Liver (tissue), 9 donors: ENCODE results near the gene NUBPL. TPM values are rescaled to one million over a fixed set of nuclear protein-coding genes. Genes with fewer than 3 reads are reported as not detected.

Source experiments
- DNase-seq: peaks from one replicate; pipeline ENCODE4 v3.0.0-alpha.2; 2017; ENCODE audit warnings: low spot score
- H3K27ac ChIP-seq, 2 donors: one replicate each; pipeline ENCODE4 v1.7.0; 2013; ENCODE audit warnings: inconsistent platforms in 2 of 2, low read length in 2 of 2, control low read depth in 1 of 2, low read depth in 1 of 2, mild to moderate bottlenecking in 1 of 2
- H3K27me3 ChIP-seq, 4 donors: one replicate each; pipeline versions ENCODE4 v1.6.1 to v1.7.0; 2013; ENCODE audit warnings: low read length in 3 of 4, inconsistent platforms in 1 of 4, mild to moderate bottlenecking in 1 of 4, moderate library complexity in 1 of 4; ENCODE audit not compliant: control insufficient read depth in 4 of 4, insufficient read depth in 4 of 4
- H3K36me3 ChIP-seq, 4 donors: one replicate each; pipeline versions ENCODE4 v1.6.1 to v1.7.0; 2013; ENCODE audit warnings: low read length in 3 of 4, mild to moderate bottlenecking in 3 of 4, low read depth in 1 of 4, moderate library complexity in 1 of 4; ENCODE audit not compliant: control insufficient read depth in 4 of 4, insufficient read depth in 3 of 4
- H3K4me1 ChIP-seq, 4 donors: one replicate each; pipeline versions ENCODE4 v1.6.1 to v1.7.0; 2013; ENCODE audit warnings: low read length in 3 of 4, mild to moderate bottlenecking in 3 of 4, moderate library complexity in 1 of 4; ENCODE audit not compliant: control insufficient read depth in 4 of 4, insufficient read depth in 4 of 4
- H3K4me3 ChIP-seq, 3 donors: one replicate each; pipeline versions ENCODE4 v1.6.1 to v1.7.0; 2013; ENCODE audit warnings: low read length in 3 of 3, control low read depth in 1 of 3, low read depth in 1 of 3, mild to moderate bottlenecking in 1 of 3
- H3K9ac ChIP-seq, 2 donors: one replicate each; pipeline ENCODE4 v1.7.0; 2013; ENCODE audit warnings: low read length in 2 of 2, mild to moderate bottlenecking in 2 of 2, moderate library complexity in 2 of 2, control low read depth in 1 of 2, low read depth in 1 of 2
- H3K9me3 ChIP-seq, 4 donors: one replicate each; pipeline versions ENCODE4 v1.6.1 to v1.7.0; 2013; ENCODE audit warnings: low read length in 3 of 4; ENCODE audit not compliant: control insufficient read depth in 4 of 4
- EGR1 ChIP-seq, 2 donors: IDR thresholded peaks; 2 replicates each; pipeline ENCODE4 v1.6.1; 2016 to 2018; ENCODE audit warnings: antibody characterized with exemption in 2 of 2, low read depth in 2 of 2
- FOXA1 ChIP-seq: IDR thresholded peaks from 2 replicates; pipeline ENCODE4 v1.6.1; 2016; ENCODE audit warnings: antibody characterized with exemption
- FOXA2 ChIP-seq: IDR thresholded peaks from 2 replicates; pipeline ENCODE4 v1.6.1; 2016; ENCODE audit warnings: antibody characterized with exemption
- HNF4A ChIP-seq, 2 donors: conservative IDR thresholded peaks; 2 replicates each; pipeline ENCODE4 v1.6.1; 2016; ENCODE audit warnings: antibody characterized with exemption in 2 of 2, mild to moderate bottlenecking in 2 of 2
- HNF4G ChIP-seq: IDR thresholded peaks from 2 replicates; pipeline ENCODE4 v1.6.1; 2016; ENCODE audit warnings: antibody characterized with exemption
- RAD21 ChIP-seq, 2 donors: IDR thresholded peaks; 2 replicates each; pipeline ENCODE4 v1.6.1; 2016; ENCODE audit warnings: antibody characterized with exemption in 2 of 2, mild to moderate bottlenecking in 2 of 2
- TAF1 ChIP-seq: conservative IDR thresholded peaks from 2 replicates; pipeline ENCODE4 v1.6.1; 2016; ENCODE audit warnings: antibody characterized with exemption, mild to moderate bottlenecking
- YY1 ChIP-seq: IDR thresholded peaks from 2 replicates; pipeline ENCODE4 v1.6.1; 2016; ENCODE audit warnings: antibody characterized with exemption, mild to moderate bottlenecking
- WGBS: extraction: QIAGEN DNeasy Blood & Tissue Kit; methylation state at CpG from one replicate; pipeline ENCODE4 v1.1.7; 2013; 5-methylcytosine and 5-hydroxymethylcytosine counted together
- polyA plus RNA-seq, 2 donors: library from polyadenylated mRNA; stranded (reverse) in 1 of 2; unstranded in 1 of 2; fragments of 200-250 nt in 1 of 2; fragments of >200 nt in 1 of 2; fragmentation: Nextera tagmentation in 1 of 2; extraction: Ambion mirVana in 1 of 2; gene quantifications; one replicate each; pipeline versions ENCODE4 v1.2.1 to v1.2.3, GENCODE V29; 2013 to 2015
- total RNA-seq, 2 donors: library from RNA; depleted of rRNA; stranded (reverse); fragments of >200 nt; gene quantifications; one replicate each; pipeline ENCODE4 v1.2.3, GENCODE V29; 2014
- TF ChIP-seq, protein P1 (sequence below): IDR thresholded peaks from 2 replicates; pipeline ENCODE4 v1.6.1; 2016; ENCODE audit warnings: antibody characterized with exemption
- TF ChIP-seq, protein P2 (sequence below): IDR thresholded peaks from 2 replicates; pipeline ENCODE4 v1.6.1; 2016; ENCODE audit warnings: antibody characterized with exemption
- TF ChIP-seq, protein P3 (sequence below): IDR thresholded peaks from 2 replicates; pipeline ENCODE4 v1.6.1; 2016; ENCODE audit warnings: antibody characterized with exemption, mild to moderate bottlenecking
- donor health status: healthy.
- donor health status: healthy.
- donor health status: healthy.
- donor health status: healthy.
- donor health status: healthy.

The NUBPL gene
- total and polyA plus RNA-seq, 4 donors, result 4.2 to 9.3 (median 6.7) TPM

DNA sequence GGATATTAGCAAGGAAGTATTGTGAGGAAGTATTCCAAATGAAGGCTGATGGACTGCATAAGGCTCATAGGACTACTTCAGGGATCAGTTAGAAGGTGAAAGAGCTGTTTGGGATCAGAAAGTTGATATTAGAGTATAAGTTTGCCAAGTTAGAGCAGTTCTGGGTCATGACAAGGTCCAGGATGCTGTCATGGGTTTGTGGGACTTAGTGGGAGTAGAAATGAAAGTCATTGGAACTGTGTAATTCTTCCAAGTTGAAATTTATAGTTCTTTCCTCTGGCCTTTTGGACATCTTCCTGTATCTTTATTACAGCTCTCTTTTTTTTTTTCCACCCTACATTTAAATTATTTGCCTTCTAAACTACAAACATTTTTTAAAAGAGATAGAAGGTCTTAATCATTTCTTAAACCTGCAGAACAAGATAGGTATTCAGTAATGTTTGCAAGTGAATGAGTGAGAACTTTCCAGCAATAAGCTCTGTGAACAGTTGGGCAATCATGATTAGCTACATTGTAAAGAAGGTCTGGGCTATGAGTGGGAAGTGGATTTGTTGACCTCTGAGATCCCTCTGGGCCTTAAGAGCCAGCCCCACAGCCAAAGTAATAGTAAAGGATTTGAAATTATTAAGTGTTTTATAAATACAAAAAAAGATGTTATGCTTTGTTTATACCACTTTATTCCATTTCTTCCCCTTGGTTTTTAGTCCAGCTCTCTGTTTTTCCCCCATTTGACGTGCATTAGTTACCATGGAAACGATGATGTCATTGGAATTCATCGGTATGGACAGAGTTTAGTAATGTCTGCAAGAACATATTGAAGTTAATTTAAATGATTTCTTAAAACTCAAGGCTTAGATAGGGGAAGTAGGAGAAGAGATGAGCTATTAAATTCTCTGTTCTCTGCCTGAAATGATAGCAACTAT, 268.0 kb downstream of the NUBPL start (continued):
- TF ChIP-seq, protein P1, sequence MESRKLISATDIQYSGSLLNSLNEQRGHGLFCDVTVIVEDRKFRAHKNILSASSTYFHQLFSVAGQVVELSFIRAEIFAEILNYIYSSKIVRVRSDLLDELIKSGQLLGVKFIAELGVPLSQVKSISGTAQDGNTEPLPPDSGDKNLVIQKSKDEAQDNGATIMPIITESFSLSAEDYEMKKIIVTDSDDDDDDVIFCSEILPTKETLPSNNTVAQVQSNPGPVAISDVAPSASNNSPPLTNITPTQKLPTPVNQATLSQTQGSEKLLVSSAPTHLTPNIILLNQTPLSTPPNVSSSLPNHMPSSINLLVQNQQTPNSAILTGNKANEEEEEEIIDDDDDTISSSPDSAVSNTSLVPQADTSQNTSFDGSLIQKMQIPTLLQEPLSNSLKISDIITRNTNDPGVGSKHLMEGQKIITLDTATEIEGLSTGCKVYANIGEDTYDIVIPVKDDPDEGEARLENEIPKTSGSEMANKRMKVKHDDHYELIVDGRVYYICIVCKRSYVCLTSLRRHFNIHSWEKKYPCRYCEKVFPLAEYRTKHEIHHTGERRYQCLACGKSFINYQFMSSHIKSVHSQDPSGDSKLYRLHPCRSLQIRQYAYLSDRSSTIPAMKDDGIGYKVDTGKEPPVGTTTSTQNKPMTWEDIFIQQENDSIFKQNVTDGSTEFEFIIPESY, result no peak
- TF ChIP-seq HNF4A (conservative IDR thresholded peaks at IDR 0.05) (no peak), EGR1 (IDR thresholded peaks at IDR 0.05; ENCODE audit: low read depth in 2 of 2) (no peak), YY1 (no peak), FOXA1 (no peak), TAF1 (no peak), HNF4G (no peak)
- TF ChIP-seq, protein P2, sequence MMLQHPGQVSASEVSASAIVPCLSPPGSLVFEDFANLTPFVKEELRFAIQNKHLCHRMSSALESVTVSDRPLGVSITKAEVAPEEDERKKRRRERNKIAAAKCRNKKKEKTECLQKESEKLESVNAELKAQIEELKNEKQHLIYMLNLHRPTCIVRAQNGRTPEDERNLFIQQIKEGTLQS, result no peak

DNA sequence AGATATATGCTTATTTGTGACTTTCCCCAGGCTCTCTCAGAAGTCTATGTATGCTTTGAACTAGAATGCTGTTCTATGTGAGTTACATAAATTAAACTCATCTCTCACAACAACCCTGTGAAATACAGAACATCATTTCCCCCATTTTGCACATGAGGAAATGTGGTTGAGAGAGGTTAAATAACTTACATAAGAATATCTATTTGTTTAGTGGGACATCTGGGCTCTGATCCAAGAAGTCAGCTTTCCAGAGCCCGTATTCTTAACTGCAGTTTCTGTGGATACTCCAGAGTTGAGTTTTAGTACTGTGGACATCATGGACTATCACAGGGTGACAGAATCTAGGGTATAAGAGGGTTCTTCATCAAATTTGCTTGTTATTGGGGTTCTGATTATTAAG, 273.4 kb downstream of the NUBPL start:
- Histone ChIP-seq H3K36me3 (peaks cover 0 to 2% (median 0%) of the 10 kb centered on the region in 4 donors), H3K27ac (no peak overlapping the region), H3K4me1 (no peaks in the 10 kb centered on the region), H3K27me3 (no peaks in the 10 kb centered on the region), H3K9me3 (no peaks in the 10 kb centered on the region), H3K4me3 (no peak overlapping the region), H3K9ac (no peak overlapping the region)
- DNase-seq, result no peak
- WGBS, result 39% methylated on average over 1 of the region's 1 CpG
- TF ChIP-seq FOXA2 (no peak), HNF4A (conservative IDR thresholded peaks at IDR 0.05) (no peak), RAD21 (IDR thresholded peaks at IDR 0.05) (no peak), EGR1 (IDR thresholded peaks at IDR 0.05; ENCODE audit: low read depth in 2 of 2) (no peak)
- TF ChIP-seq, protein P1, result no peak
- TF ChIP-seq, protein P3, sequence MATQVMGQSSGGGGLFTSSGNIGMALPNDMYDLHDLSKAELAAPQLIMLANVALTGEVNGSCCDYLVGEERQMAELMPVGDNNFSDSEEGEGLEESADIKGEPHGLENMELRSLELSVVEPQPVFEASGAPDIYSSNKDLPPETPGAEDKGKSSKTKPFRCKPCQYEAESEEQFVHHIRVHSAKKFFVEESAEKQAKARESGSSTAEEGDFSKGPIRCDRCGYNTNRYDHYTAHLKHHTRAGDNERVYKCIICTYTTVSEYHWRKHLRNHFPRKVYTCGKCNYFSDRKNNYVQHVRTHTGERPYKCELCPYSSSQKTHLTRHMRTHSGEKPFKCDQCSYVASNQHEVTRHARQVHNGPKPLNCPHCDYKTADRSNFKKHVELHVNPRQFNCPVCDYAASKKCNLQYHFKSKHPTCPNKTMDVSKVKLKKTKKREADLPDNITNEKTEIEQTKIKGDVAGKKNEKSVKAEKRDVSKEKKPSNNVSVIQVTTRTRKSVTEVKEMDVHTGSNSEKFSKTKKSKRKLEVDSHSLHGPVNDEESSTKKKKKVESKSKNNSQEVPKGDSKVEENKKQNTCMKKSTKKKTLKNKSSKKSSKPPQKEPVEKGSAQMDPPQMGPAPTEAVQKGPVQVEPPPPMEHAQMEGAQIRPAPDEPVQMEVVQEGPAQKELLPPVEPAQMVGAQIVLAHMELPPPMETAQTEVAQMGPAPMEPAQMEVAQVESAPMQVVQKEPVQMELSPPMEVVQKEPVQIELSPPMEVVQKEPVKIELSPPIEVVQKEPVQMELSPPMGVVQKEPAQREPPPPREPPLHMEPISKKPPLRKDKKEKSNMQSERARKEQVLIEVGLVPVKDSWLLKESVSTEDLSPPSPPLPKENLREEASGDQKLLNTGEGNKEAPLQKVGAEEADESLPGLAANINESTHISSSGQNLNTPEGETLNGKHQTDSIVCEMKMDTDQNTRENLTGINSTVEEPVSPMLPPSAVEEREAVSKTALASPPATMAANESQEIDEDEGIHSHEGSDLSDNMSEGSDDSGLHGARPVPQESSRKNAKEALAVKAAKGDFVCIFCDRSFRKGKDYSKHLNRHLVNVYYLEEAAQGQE, result no peak
